NCI-H2196 treated with DMSO at 0.1 percent for 48 hours (cell line): ENCODE measurements around the gene ZNF311.

Source experiments
- DNase-seq: peaks from one replicate; lab custom pipeline; 2025; ENCODE audit not compliant: unreplicated experiment; lab: John Stamatoyannopoulos, UW

The ZNF311 gene

GRCh38 chr6:29005183-29005885, at the start of gene ZNF311:
TSS of gene ZNF311 (minus strand) at chr6:29005315. CDS start at chr6:29003954, 1,361 bp downstream.
- DNase-seq, result no peak

- no peak for DNase-seq
Measured at GRCh38 chr6:29051680-29052079, 46.6 kb upstream of the ZNF311 start.

GRCh38 chr6:29045075-29045474, 40.0 kb upstream of the ZNF311 start, which contains the start of gene OR2W1:
TSS of gene OR2W1 (minus strand) at chr6:29045175. CDS start at chr6:29045175, 0 bp downstream.
- no peak for DNase-seq

GRCh38 chr6:29035951-29036350, 30.8 kb upstream of the ZNF311 start:
- DNase-seq, result no peak

- no peak for DNase-seq
Measured at GRCh38 chr6:29028821-29029220, 23.7 kb upstream of the ZNF311 start.

GRCh38 chr6:29025927-29026585, 20.9 kb upstream of the ZNF311 start:
- DNase-seq, result no peak

GRCh38 chr6:29021434-29021833, 16.3 kb upstream of the ZNF311 start:
- DNase-seq, result no peak

- no peak for DNase-seq
Measured at GRCh38 chr6:29019629-29020028, 14.5 kb upstream of the ZNF311 start.

- no peak for DNase-seq
Measured at GRCh38 chr6:29017428-29017802, 12.3 kb upstream of the ZNF311 start.

- peak; percentile 2 for DNase-seq
Measured at GRCh38 chr6:29016559-29017427, 11.7 kb upstream of the ZNF311 start.

- no peak for DNase-seq
Measured at GRCh38 chr6:29014729-29015608, 9.9 kb upstream of the ZNF311 start.

- peak; percentile 32 for DNase-seq
Measured at GRCh38 chr6:29011276-29011734, 6.2 kb upstream of the ZNF311 start.

- DNase-seq, result no peak
Measured at GRCh38 chr6:29009358-29009757, 4.2 kb upstream of the ZNF311 start.

GRCh38 chr6:29008089-29008488, 3.0 kb upstream of the ZNF311 start:
- DNase-seq, result no peak

- DNase-seq, result no peak
Measured at GRCh38 chr6:28996844-28997510, 8.1 kb downstream of the ZNF311 start.

- DNase-seq, result no peak
Measured at GRCh38 chr6:28995093-28995650, 9.9 kb downstream of the ZNF311 start.

- no peak for DNase-seq
Measured at GRCh38 chr6:28988536-28989311, 16.4 kb downstream of the ZNF311 start.

GRCh38 chr6:28985462-28986164, 19.5 kb downstream of the ZNF311 start:
- peak; percentile 95 for DNase-seq
